ENCODE results near the gene INHBC.
"Not testable (repeated sequence)": the region's sequence is repeated elsewhere in the genome, so short reads cannot be mapped to it uniquely, and the experiment has no call there.

INHBC gene

DNA sequence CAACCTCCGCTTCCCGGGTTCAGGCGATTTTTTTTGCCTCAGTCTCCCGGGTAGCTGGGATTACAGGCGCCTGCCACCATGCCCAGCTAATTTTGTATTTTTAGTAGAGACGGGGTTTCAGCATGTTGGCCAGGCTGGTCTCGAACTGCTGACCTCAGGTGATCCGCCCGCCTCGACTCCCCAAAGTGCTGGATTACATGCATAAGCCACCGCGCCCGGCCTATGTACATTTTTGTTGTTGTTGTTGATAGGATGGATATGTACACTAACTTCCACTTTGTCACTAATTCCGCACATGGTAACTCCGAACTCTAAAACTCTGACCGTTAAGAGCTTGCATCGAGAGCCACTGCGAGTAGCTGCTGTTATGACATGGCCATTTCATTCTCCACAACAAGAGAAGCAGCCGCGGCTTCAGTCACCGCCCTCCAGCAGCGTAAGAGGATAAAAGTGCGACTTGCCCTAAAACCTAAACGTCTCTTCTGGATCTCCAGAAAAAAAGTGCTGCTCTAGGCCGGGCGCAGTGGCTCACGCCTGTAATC is 52.5 kb downstream of the INHBC start:
- DNase-seq (ENCODE audit: low read depth in 2 of 2), result no peak

DNA sequence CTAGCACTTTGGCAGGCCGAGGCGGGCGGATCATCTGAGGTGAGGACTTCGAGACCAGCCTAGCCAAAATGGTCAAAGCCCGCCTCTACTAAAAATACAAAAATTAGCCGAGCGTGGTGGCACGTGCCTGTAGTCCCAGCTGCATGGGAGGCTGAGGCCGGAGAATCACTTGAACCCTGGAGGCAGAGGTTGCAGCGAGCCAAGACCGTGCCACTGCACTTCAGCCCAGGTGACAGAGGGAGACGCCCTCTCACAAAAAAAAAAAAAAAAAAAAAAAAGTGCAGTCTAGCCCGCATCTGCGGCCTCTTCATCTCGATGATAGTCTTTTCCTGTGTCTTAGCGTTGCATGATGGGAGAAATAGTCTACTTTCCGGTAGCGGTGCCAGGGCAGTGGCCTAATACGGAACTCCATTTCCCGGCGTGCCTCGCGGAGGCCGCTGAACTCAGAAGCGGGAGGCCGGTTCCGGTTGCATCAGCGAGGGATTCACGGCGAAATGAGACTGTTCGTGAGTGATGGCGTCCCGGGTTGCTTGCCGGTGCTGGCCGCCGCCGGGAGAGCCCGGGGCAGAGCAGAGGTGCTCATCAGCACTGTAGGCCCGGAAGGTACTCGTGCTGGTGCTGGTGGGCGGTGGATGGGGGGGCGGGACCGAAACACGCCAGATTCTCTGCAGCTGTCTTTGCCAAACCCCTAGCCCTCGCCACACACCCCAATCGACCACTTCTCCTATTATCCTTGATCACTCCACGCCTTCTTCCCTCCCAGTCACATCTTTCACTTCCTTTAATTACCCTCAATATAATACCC is 53.2 kb downstream of the INHBC start, which contains the start of gene MARS1:
MARS1 (plus strand) TSS at position 472 of the 805 bp plus-strand sequence; CDS start at position 495, 23 bp downstream.
- peak; percentile 84 to 89 for DNase-seq (ENCODE audit: low read depth in 2 of 2)

DNA sequence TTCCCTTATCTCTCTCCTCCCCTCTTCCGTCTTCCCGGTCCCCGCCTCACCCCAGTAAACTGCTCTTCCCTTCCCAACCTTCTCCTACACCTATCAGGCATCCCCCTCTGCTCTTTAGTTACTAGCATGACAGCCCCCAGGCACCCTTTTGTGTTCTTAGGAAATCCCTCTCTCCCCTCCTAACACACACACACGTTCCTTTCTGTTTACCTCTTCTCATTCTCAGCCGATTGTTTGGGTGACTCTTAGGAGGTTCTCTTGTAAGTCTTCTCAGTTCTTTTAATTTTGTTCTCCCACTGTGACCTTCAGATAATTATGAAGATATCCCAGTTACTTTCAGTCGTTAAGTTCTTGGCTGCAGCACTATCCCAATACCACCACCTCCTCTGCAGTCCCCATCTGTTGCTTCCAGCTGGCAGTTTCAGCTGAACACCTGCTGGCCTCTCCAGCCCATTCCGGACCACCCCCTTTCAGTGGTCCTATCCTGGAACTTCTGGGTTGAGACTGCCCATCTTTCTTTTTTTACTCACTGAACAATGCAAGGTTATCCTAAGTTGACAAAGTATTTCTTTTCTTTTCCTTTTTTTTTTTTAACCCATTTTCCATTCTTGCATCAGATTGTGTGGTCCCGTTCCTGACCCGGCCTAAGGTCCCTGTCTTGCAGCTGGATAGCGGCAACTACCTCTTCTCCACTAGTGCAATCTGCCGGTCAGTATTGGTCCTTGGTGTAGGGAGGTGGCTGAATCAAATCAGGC is 54.0 kb downstream of the INHBC start:
- no peak for DNase-seq (ENCODE audit: low read depth in 2 of 2)

DNA sequence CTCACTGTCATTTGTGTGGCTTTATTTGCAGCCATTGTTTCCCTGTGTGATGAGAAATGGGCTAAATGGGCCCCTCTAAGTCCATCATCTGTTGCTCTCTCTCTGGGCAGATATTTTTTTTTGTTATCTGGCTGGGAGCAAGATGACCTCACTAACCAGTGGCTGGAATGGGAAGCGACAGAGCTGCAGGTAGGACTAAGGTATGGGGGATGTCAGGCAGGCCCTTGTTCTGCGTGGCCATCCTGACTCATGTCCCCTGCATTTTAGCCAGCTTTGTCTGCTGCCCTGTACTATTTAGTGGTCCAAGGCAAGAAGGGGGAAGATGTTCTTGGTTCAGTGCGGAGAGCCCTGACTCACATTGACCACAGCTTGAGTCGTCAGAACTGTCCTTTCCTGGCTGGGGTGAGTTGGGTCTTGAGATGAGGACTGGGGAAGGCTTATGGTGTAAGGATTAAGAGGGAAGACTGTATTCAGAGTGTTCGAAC is 54.6 kb downstream of the INHBC start:
- DNase-seq (ENCODE audit: low read depth in 2 of 2), result no peak

DNA sequence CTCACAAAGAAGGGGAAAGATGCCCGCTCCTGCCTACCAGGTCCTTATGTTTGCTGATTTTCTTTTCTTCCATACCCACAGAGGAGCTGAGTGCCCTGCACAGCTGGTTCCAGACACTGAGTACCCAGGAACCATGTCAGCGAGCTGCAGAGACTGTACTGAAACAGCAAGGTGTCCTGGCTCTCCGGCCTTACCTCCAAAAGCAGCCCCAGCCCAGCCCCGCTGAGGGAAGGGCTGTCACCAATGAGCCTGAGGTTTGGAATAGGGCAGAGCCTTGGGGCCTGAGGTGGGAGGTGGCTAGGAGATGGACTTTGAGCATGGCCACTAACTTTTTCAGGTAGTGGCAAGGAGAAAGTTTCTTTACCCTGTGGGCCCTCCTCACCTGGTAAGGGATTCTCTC is 55.5 kb downstream of the INHBC start:
- no peak for DNase-seq (ENCODE audit: low read depth in 2 of 2)

DNA sequence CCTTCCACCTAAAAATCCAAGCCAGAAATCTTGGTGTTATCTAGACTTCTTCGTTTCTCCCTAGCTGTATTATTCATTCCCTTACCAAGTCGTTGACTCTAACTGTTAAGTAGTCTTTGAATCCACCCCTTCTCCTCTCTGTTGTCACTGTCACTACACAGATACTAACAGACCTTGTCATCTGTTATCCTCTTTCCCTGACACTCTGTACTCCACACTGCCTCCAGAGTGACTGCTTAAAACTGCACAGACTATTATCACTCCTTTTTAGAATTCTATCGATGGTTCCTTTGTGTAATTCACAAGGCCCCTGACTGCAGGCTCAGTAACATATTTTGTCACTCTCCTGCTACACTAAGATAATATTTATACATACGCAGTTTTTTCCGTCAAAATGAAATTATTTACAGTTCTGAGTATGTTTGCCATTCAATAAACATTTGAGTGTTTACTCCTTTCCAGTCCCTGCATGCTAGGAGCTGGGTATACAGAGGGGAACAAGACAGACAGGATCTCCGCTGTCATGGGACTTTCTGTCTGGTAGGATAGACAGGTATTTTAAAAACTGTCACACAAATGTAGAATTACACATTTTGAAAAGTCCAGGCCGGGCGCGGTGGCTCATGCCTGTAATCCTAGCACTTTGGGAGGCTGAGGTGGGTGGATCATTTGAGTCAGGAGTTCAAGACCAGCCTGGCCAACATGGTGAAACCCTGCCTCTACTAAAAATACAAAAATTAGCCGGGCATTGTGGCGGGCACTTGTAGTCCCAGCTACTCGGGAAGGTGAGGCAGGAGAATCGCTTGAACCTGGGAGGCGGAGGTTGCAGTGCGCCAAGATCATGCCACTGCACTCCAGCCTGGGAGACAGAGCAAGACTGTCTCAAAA is 57.1 kb downstream of the INHBC start:
- no peak for DNase-seq (ENCODE audit: low read depth in 2 of 2)

DNA sequence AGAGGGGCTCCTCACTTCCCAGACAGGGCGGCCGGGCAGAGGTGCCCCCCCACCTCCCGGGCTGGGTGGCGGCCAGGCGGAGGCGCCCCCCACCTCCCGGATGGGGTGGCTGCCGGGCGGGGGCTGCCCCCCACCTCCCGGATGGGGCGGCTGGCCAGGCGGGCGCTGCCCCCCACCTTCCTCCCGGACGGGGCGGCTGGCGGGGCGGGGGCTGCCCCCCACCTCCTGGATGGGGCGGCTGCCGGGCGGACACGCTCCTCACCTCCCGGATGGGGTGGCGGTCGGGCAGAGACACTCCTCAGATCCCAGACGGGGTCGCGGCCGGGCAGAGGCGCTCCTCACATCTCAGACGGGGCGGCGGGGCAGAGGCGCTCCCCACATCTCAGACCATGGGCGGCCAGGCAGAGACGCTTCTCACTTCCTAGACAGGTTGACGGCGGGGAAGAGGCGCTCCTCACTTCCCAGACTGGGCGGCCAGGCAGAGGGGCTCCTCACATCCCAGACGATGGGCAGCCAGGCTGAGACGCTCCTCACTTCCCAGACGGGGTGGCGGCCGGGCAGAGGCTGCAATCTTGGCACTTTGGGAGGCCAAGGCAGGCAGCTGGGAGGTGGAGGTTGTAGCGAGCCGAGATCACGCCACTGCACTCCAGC is 60.6 kb downstream of the INHBC start:
- DNase-seq (ENCODE audit: low read depth in 2 of 2), result not testable (repeated sequence)

DNA sequence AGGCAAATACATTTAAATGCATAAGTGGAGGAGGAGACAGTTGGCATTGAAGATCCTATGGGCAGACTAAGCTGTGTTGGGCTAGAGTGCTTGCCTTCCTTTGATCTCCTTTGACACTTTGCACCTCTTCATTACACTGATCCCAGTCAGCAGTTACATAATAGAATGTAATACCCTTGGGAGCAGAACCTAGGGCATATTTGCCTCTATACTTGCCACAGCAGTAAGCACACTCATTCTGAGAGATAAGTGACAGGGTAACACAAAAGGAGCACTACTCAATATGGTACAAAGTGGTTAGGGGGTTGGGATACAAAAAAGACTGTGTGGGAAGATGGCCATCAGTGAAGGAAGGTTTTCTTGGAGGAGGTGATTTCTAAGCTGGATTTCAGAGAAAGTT is 62.2 kb downstream of the INHBC start:
- DNase-seq (ENCODE audit: low read depth in 2 of 2), result no peak

DNA sequence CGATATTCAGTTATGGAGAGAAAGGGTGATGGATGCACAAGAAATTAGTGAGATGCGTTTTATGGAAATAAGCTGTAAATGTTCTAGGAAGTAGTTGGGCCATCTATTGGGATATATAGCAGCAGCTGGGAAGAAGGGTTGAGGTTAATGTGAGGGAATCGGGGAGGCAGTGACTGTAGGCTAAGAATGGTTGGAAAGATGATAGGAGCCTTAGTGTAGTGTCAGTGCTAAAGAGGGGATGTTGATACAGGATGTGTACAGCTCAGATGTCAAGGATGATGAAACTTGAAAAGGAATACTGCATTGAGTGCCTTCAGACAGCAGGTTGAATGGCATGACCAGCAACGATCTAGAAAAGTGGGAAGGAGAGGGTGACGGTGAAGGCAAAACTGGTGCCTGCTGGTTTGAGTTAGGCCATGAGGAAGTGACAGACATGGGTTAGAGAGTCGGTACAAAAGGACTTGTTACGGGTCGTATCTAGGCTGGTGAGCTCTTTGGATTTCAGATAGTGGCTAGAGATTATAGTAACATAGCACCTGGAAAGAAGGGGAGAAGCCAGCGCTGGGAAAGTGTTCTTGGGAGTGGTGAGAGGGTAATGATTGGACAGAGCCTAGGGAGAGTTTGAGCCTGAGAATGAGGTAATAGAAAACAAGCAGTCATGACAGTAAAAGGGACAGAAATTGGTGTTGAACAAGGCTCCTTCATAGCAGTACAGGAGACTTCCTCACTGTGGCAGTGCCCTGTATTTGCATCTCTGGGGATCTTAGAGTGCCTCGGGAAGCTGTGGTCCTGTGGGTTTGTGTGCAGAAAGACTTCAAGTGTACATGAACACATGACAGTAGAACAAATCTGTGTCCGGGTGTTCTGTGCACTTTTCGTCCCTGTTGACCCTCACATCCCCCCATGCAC is 62.9 kb downstream of the INHBC start:
- DNase-seq (ENCODE audit: low read depth in 2 of 2), result no peak

DNA sequence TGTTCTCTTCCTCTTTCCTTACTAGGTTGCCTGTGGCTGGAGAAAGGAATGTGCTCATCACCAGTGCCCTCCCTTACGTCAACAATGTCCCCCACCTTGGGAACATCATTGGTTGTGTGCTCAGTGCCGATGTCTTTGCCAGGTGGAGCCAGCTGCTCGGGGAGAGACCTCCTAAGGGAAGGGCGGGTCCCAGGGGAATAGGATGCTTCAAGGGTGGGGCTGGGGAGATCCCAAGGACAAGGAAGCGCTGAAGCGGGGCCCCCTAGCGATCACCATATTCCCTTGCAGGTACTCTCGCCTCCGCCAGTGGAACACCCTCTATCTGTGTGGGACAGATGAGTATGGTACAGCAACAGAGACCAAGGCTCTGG is 63.5 kb downstream of the INHBC start:
- no peak for DNase-seq (ENCODE audit: low read depth in 2 of 2)

DNA sequence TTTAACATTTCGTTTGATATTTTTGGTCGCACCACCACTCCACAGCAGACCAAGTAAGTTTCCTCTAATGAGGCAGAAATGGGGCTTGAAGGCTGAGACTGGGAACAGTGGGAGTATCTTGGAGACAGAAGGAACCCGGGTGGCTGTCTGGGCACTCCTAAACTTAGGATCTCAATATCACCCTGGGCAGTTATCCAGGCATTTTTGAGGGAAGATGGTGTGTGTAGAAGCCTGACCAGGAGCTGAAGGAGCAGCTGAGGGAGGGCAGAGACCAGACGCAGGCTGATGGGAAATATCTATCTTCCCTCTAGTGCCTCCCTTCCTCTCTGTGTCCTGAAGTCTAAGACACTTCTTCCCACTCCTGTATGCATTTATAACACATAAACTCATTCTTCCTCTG is 64.0 kb downstream of the INHBC start:
- DNase-seq (ENCODE audit: low read depth in 2 of 2), result no peak

DNA sequence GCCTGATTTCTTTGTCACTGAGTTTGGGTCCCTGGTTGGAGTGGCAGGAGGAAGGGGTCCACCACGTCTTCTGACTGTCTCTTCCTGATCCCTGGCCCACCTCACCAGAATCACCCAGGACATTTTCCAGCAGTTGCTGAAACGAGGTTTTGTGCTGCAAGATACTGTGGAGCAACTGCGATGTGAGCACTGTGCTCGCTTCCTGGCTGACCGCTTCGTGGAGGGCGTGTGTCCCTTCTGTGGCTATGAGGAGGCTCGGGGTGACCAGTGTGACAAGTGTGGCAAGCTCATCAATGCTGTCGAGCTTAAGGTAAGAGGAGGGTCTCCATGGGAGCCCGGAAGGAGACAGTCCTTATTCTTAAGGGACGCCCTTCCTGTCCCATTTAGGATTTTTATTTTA is 65.6 kb downstream of the INHBC start:
- DNase-seq (ENCODE audit: low read depth in 2 of 2), result no peak

Measured in stimulated activated CD4-positive, alpha-beta T cell treated with anti-CD3 and anti-CD28 coated beads, Interleukin-4, amount 100 ng/mL, for 48 hours (primary cell).